Activated T-helper 9 cell treated with anti-CD3 and anti-CD28 coated beads, Interleukin-2, amount 50 U/mL, for 16 hours (primary cell): ENCODE results near the gene AGTPBP1.
"Not testable (repeated sequence)": the region's sequence is repeated elsewhere in the genome, so short reads cannot be mapped to it uniquely, and the experiment has no call there.

Source experiments
- DNase-seq: peaks from one replicate; pipeline ENCODE4 v3.0.0-alpha.2; 2020; ENCODE audit warnings: low read depth

Gene AGTPBP1

GRCh38 chr9:85631809-85632208 lies 109.9 kb downstream of the AGTPBP1 start:
- no peak for DNase-seq

GRCh38 chr9:85630676-85631075 lies 111.1 kb downstream of the AGTPBP1 start:
- DNase-seq, result no peak

- DNase-seq, result no peak
Measured at GRCh38 chr9:85617141-85617670, 124.5 kb downstream of the AGTPBP1 start.

GRCh38 chr9:85615792-85616191 lies 126.0 kb downstream of the AGTPBP1 start:
- no peak for DNase-seq

- no peak for DNase-seq
Measured at GRCh38 chr9:85610074-85610860, 131.5 kb downstream of the AGTPBP1 start.

GRCh38 chr9:85605905-85606304 lies 135.8 kb downstream of the AGTPBP1 start:
- DNase-seq, result no peak

GRCh38 chr9:85603936-85604335 lies 137.8 kb downstream of the AGTPBP1 start:
- DNase-seq, result no peak

- no peak for DNase-seq
Measured at GRCh38 chr9:85602742-85603141, 139.0 kb downstream of the AGTPBP1 start.

GRCh38 chr9:85600675-85601263 lies 141.0 kb downstream of the AGTPBP1 start:
- DNase-seq, result no peak

GRCh38 chr9:85599540-85600105 lies 142.1 kb downstream of the AGTPBP1 start:
- DNase-seq, result no peak

GRCh38 chr9:85594316-85594715 lies 147.4 kb downstream of the AGTPBP1 start:
- no peak for DNase-seq

GRCh38 chr9:85586684-85587083 lies 155.1 kb downstream of the AGTPBP1 start:
- no peak for DNase-seq

GRCh38 chr9:85577353-85577952 lies 164.3 kb downstream of the AGTPBP1 start:
- DNase-seq, result no peak

GRCh38 chr9:85575868-85576267 lies 165.9 kb downstream of the AGTPBP1 start:
- no peak for DNase-seq

- DNase-seq, result not testable (repeated sequence)
Measured at GRCh38 chr9:85573546-85573945, 168.2 kb downstream of the AGTPBP1 start.

GRCh38 chr9:85572917-85573316 lies 168.8 kb downstream of the AGTPBP1 start:
- DNase-seq, result not testable (repeated sequence)

- DNase-seq, result no peak
Measured at GRCh38 chr9:85569988-85570387, 171.8 kb downstream of the AGTPBP1 start.

GRCh38 chr9:85559526-85559925 lies 182.2 kb downstream of the AGTPBP1 start:
- DNase-seq, result no peak

GRCh38 chr9:85554349-85554748 lies 187.4 kb downstream of the AGTPBP1 start:
- DNase-seq, result no peak

- DNase-seq, result no peak
Measured at GRCh38 chr9:85553475-85553874, 188.3 kb downstream of the AGTPBP1 start.

- DNase-seq, result no peak
Measured at GRCh38 chr9:85547599-85547998, 194.2 kb downstream of the AGTPBP1 start.

- DNase-seq, result no peak
Measured at GRCh38 chr9:85543196-85543595, 198.6 kb downstream of the AGTPBP1 start.

- no peak for DNase-seq
Measured at GRCh38 chr9:85541876-85542275, 199.9 kb downstream of the AGTPBP1 start.
